Skeletal muscle satellite cell (primary cell): ENCODE results near the gene SAV1. TPM values are rescaled to one million over a fixed set of nuclear protein-coding genes. Genes with fewer than 3 reads are reported as not detected.

Experiments used
- H3K27me3 ChIP-seq: 2 replicates; pipeline ENCODE4 v1.7.0; 2013; ENCODE audit warnings: low read length; ENCODE audit not compliant: control insufficient read depth, insufficient read depth
- H3K36me3 ChIP-seq: 2 replicates; pipeline ENCODE4 v1.7.0; 2013; ENCODE audit warnings: mild to moderate bottlenecking, control low read depth, low read length; ENCODE audit not compliant: insufficient read depth
- H3K4me1 ChIP-seq: 2 replicates; pipeline ENCODE4 v1.7.0; 2013; ENCODE audit warnings: low read length; ENCODE audit not compliant: control insufficient read depth, insufficient read depth
- H3K4me2 ChIP-seq: 2 replicates; pipeline ENCODE4 v1.7.0; 2013; ENCODE audit warnings: mild to moderate bottlenecking, low read length
- H3K4me3 ChIP-seq: 2 replicates; pipeline ENCODE4 v1.7.0; 2013; ENCODE audit warnings: low read length
- H3K9ac ChIP-seq: 2 replicates; pipeline ENCODE4 v1.7.0; 2013; ENCODE audit warnings: mild to moderate bottlenecking, low read depth, low read length, moderate library complexity
- H3K9me3 ChIP-seq: replicated peaks from 2 replicates; pipeline ENCODE4 v1.7.0; 2013; ENCODE audit warnings: mild to moderate bottlenecking, control low read depth, low read length
- small RNA-seq: library from RNA; depleted of rRNA; stranded (forward); fragments of <200 nt; gene quantifications from one replicate; pipeline ENCODE3, GENCODE V24; 2012

SAV1 gene

GRCh38 chr14:50605766-50606165 is 62.3 kb downstream of the SAV1 start:
- Histone ChIP-seq H3K4me3 (no peak overlapping the region), H3K9ac (no peak overlapping the region), H3K36me3 (no peaks in the 10 kb centered on the region), H3K4me2 (no peak overlapping the region), H3K9me3 (no peaks in the 10 kb centered on the region), H3K27me3 (no peaks in the 10 kb centered on the region), H3K4me1 (peaks cover 12% of the 10 kb centered on the region)

- no peaks in the 10 kb centered on the region for H3K36me3 ChIP-seq
- peaks cover 18% of the 10 kb centered on the region for H3K4me1 ChIP-seq
- no peaks in the 10 kb centered on the region for H3K9me3 ChIP-seq
- no peak overlapping the region for H3K4me3 ChIP-seq
- no peak overlapping the region for H3K4me2 ChIP-seq
- H3K27me3 ChIP-seq = no peaks in the 10 kb centered on the region
- H3K9ac ChIP-seq = no peak overlapping the region
These were observed 64.5 kb downstream of the SAV1 start for GRCh38 chr14:50603565-50603964.

- H3K9ac ChIP-seq = no peak overlapping the region
These were observed 66.1 kb downstream of the SAV1 start for GRCh38 chr14:50602035-50602434.

GRCh38 chr14:50601394-50601793 is 66.7 kb downstream of the SAV1 start:
- H3K36me3 ChIP-seq = no peaks in the 10 kb centered on the region
- no peak overlapping the region for H3K4me3 ChIP-seq
- peaks cover 18% of the 10 kb centered on the region for H3K4me1 ChIP-seq
- H3K9me3 ChIP-seq = no peaks in the 10 kb centered on the region
- no peak overlapping the region for H3K9ac ChIP-seq
- no peak overlapping the region for H3K4me2 ChIP-seq
- no peaks in the 10 kb centered on the region for H3K27me3 ChIP-seq

More at GRCh38 chr14:50602035-50602434, 66.1 kb downstream of the SAV1 start:
- Histone ChIP-seq H3K4me2 (no peak overlapping the region), H3K4me1 (peaks cover 18% of the 10 kb centered on the region), H3K4me3 (no peak overlapping the region), H3K9me3 (no peaks in the 10 kb centered on the region), H3K27me3 (no peaks in the 10 kb centered on the region), H3K36me3 (no peaks in the 10 kb centered on the region)

- no peaks in the 10 kb centered on the region for H3K27me3 ChIP-seq
- H3K9ac ChIP-seq = no peak overlapping the region
- peaks cover 18% of the 10 kb centered on the region for H3K4me1 ChIP-seq
- peak overlapping the region; percentile 15 for H3K4me2 ChIP-seq
- no peaks in the 10 kb centered on the region for H3K36me3 ChIP-seq
- no peaks in the 10 kb centered on the region for H3K9me3 ChIP-seq
- H3K4me3 ChIP-seq = no peak overlapping the region
These were observed 67.3 kb downstream of the SAV1 start for GRCh38 chr14:50600849-50601248.

GRCh38 chr14:50599700-50600444 is 68.2 kb downstream of the SAV1 start:
- Histone ChIP-seq H3K36me3 (no peaks in the 10 kb centered on the region), H3K4me2 (no peak overlapping the region), H3K9me3 (no peaks in the 10 kb centered on the region), H3K4me1 (peaks cover 18% of the 10 kb centered on the region), H3K4me3 (no peak overlapping the region), H3K9ac (no peak overlapping the region), H3K27me3 (no peaks in the 10 kb centered on the region)

GRCh38 chr14:50598765-50599164 is 69.3 kb downstream of the SAV1 start:
- H3K4me2 ChIP-seq = no peak overlapping the region
- no peak overlapping the region for H3K4me3 ChIP-seq
- no peak overlapping the region for H3K9ac ChIP-seq
- no peaks in the 10 kb centered on the region for H3K27me3 ChIP-seq
- no peaks in the 10 kb centered on the region for H3K9me3 ChIP-seq
- no peaks in the 10 kb centered on the region for H3K36me3 ChIP-seq
- peaks cover 18% of the 10 kb centered on the region for H3K4me1 ChIP-seq

GRCh38 chr14:50594577-50595316 is 73.4 kb downstream of the SAV1 start:
- Histone ChIP-seq H3K9me3 (no peaks in the 10 kb centered on the region), H3K4me1 (no peaks in the 10 kb centered on the region), H3K36me3 (no peaks in the 10 kb centered on the region), H3K9ac (no peak overlapping the region), H3K4me3 (no peak overlapping the region), H3K4me2 (no peak overlapping the region), H3K27me3 (no peaks in the 10 kb centered on the region)

- no peaks in the 10 kb centered on the region for H3K4me1 ChIP-seq
- no peaks in the 10 kb centered on the region for H3K36me3 ChIP-seq
- no peak overlapping the region for H3K9ac ChIP-seq
- H3K4me2 ChIP-seq = no peak overlapping the region
- H3K9me3 ChIP-seq = no peaks in the 10 kb centered on the region
- H3K27me3 ChIP-seq = no peaks in the 10 kb centered on the region
- no peak overlapping the region for H3K4me3 ChIP-seq
These were observed 77.6 kb downstream of the SAV1 start for GRCh38 chr14:50590464-50590863.

Small RNAs within 50 kb of the gene (small RNA-seq; reads per million reads assigned to genes)
- gene RN7SL452P = not detected
